GM15510 (cell line): ENCODE results near the gene DDC.

ENCODE experiments used
- POLR2A ChIP-seq: IDR thresholded peaks from 3 replicates; pipeline ENCODE4 v1.6.1; 2011; ENCODE audit warnings: borderline replicate concordance; ENCODE audit not compliant: insufficient read length; ENCODE audit errors: extremely low read depth

DDC gene

GRCh38 chr7:50508471-50508943, 56.7 kb downstream of the DDC start:
- no peak for TF ChIP-seq POLR2A

GRCh38 chr7:50507898-50508470, 57.2 kb downstream of the DDC start:
- TF ChIP-seq POLR2A, result no peak

- no peak for TF ChIP-seq POLR2A
Measured at GRCh38 chr7:50505553-50506210, 59.5 kb downstream of the DDC start.

GRCh38 chr7:50504646-50505546, 60.3 kb downstream of the DDC start:
- no peak for TF ChIP-seq POLR2A

GRCh38 chr7:50502947-50503346, 62.3 kb downstream of the DDC start:
- TF ChIP-seq POLR2A, result no peak

- TF ChIP-seq POLR2A, result no peak
Measured at GRCh38 chr7:50502001-50502684, 63.1 kb downstream of the DDC start.

- no peak for TF ChIP-seq POLR2A
Measured at GRCh38 chr7:50499092-50499491, 66.1 kb downstream of the DDC start.

- TF ChIP-seq POLR2A, result no peak
Measured at GRCh38 chr7:50497968-50498367, 67.2 kb downstream of the DDC start.

- TF ChIP-seq POLR2A, result no peak
Measured at GRCh38 chr7:50497068-50497642, 68.0 kb downstream of the DDC start.

- no peak for TF ChIP-seq POLR2A
Measured at GRCh38 chr7:50496569-50496968, 68.6 kb downstream of the DDC start.

- no peak for TF ChIP-seq POLR2A
Measured at GRCh38 chr7:50495746-50496145, 69.5 kb downstream of the DDC start.

- TF ChIP-seq POLR2A, result no peak
Measured at GRCh38 chr7:50492770-50493519, 72.3 kb downstream of the DDC start.

GRCh38 chr7:50491943-50492342, 73.3 kb downstream of the DDC start:
- no peak for TF ChIP-seq POLR2A

GRCh38 chr7:50491209-50491608, 74.0 kb downstream of the DDC start:
- no peak for TF ChIP-seq POLR2A

- TF ChIP-seq POLR2A, result no peak
Measured at GRCh38 chr7:50488379-50488778, 76.8 kb downstream of the DDC start.

GRCh38 chr7:50486512-50486911, 78.7 kb downstream of the DDC start:
- TF ChIP-seq POLR2A, result no peak
